Progenitor cell of endocrine pancreas (in vitro differentiated cells): ENCODE measurements around the gene REV1. TPM values are rescaled to one million over a fixed set of nuclear protein-coding genes. Genes with fewer than 3 reads are reported as not detected.

Experiments
- DNase-seq: peaks from one replicate; pipeline ENCODE4 v3.0.0; 2021; ENCODE audit warnings: low spot score; ENCODE audit not compliant: unreplicated experiment
- H3K27ac Mint-ChIP-seq: 2 replicates; pipeline ENCODE4 v1.8.0; 2021; ENCODE audit warnings: mild to moderate bottlenecking, moderate library complexity, mixed read lengths
- H3K27me3 Mint-ChIP-seq: 2 replicates; pipeline ENCODE4 v1.8.0; 2021; ENCODE audit warnings: mixed read lengths
- H3K36me3 Mint-ChIP-seq: 2 replicates; pipeline ENCODE4 v1.8.0; 2022; ENCODE audit warnings: mixed read lengths; ENCODE audit not compliant: insufficient read depth
- H3K4me1 Mint-ChIP-seq: 2 replicates; pipeline ENCODE4 v1.8.0; 2021; ENCODE audit warnings: low read depth, mixed read lengths
- H3K4me3 Mint-ChIP-seq: 2 replicates; pipeline ENCODE4 v1.8.0; 2021; ENCODE audit warnings: low read depth, mild to moderate bottlenecking, moderate library complexity, mixed read lengths
- H3K9me3 Mint-ChIP-seq: 2 replicates; pipeline ENCODE4 v1.8.0; 2021; ENCODE audit warnings: low read depth, mixed read lengths
- CTCF ChIP-seq: fragments of 200-600 bp; sonication (generic); IDR thresholded peaks from one replicate; pipeline ENCODE4 v1.5.0; 2021; ENCODE audit warnings: antibody characterized with exemption, mild to moderate bottlenecking; ENCODE audit not compliant: unreplicated experiment
- total RNA-seq: library from RNA; stranded (reverse); gene quantifications from 2 replicates; pipeline ENCODE4 v1.2.1, GENCODE V29; 2021

The REV1 gene
- total RNA-seq, 1 donor from 2014 or later: 53.7 TPM

DNA sequence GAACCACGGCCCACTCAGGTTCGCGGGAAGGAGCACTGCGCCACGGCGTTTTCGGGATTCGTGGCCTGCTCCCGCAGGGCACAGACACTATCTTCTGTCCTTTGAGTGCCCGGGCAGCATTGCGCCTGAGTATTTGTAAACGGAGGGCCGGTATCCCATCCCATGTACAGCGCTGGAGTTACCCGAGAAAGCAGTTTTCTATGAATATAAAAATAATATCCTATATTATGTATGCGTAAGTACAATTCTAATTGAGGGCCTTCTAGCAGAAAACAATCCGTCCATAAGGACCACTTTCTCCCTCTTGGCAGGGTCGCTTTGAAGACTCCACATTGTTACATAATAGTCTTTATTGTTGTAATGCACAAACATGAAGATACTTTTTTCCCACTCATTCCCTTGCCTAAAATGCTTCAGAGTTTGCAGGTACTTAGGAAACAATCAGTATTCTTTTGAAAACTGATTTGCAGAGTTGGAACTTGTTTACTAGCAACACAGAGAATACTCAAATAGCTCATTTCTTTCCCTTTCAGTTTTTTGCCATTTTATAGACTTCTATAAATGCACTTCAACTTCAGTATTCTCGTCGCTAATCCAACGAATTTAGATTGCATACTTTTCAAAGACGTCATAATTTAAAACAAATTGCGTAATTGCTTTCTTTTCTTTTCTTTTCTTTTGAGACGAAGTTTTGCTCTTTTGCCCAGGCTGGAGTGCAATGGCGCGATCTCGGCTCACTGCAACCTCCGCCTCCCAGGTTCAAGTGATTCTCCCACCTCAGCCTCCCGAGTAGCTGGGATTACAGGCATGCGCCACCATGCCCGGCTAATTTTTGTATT, 1.0 kb upstream of the REV1 start:
- no peak for DNase-seq
- Mint-ChIP-seq H3K27ac (peak overlapping the region; percentile 96), H3K27me3 (peaks cover 13% of the 10 kb centered on the region), H3K4me3 (peak overlapping the region; percentile 92), H3K9me3 (no peaks in the 10 kb centered on the region), H3K4me1 (peaks cover 11% of the 10 kb centered on the region), H3K36me3 (no peaks in the 10 kb centered on the region)
- TF ChIP-seq CTCF: no peak

GRCh38 chr2:99489063-99489760, 605 bp downstream of the REV1 start:
- peaks cover 10% of the 10 kb centered on the region for H3K4me1 Mint-ChIP-seq
- H3K36me3 Mint-ChIP-seq: no peaks in the 10 kb centered on the region
- DNase-seq: peak; percentile 25
- peak overlapping the region; percentile 96 for H3K4me3 Mint-ChIP-seq
- peaks cover 13% of the 10 kb centered on the region for H3K27me3 Mint-ChIP-seq
- peak overlapping the region; percentile 95 for H3K27ac Mint-ChIP-seq
- H3K9me3 Mint-ChIP-seq: no peaks in the 10 kb centered on the region
- no peak for TF ChIP-seq CTCF

DNA sequence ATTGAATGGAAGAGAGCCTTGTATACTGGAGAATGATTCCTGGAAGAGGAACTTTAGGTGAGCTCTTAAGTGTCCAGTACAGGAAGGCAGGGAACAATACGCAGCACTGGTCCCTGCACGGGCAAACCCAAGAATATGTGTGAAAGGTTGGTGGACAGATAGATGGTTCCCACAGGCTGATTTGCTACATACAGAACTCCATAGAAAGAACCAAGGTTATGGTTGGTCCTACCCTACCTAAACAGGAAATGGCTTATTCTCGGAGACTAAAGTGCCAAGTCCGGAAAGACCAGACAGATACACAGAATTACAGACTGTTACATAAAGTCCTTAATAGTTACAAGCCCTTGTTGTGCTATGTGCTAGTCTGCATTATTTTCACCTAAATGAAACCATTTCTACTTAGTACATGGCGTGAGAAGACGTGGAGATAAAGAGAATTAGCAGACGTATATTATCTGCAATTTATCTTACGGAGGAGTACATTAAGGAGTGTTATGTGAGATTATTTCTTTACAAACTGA, 1.2 kb downstream of the REV1 start:
- no peaks in the 10 kb centered on the region for H3K9me3 Mint-ChIP-seq
- H3K4me1 Mint-ChIP-seq: peaks cover 11% of the 10 kb centered on the region
- H3K36me3 Mint-ChIP-seq: no peaks in the 10 kb centered on the region
- no peak for DNase-seq
- H3K4me3 Mint-ChIP-seq: peak overlapping the region; percentile 96
- no peak for TF ChIP-seq CTCF
- H3K27ac Mint-ChIP-seq: peak overlapping the region; percentile 95
- peaks cover 7% of the 10 kb centered on the region for H3K27me3 Mint-ChIP-seq

- Mint-ChIP-seq H3K36me3 (no peaks in the 10 kb centered on the region), H3K27ac (no peak overlapping the region), H3K4me1 (peaks cover 11% of the 10 kb centered on the region), H3K9me3 (no peaks in the 10 kb centered on the region), H3K27me3 (peaks cover 5% of the 10 kb centered on the region), H3K4me3 (no peak overlapping the region)
- TF ChIP-seq CTCF: no peak
- DNase-seq: no peak
Observed at GRCh38 chr2:99487906-99488305, 1.9 kb downstream of the REV1 start.

GRCh38 chr2:99485824-99486223, 4.0 kb downstream of the REV1 start:
- no peak for TF ChIP-seq CTCF
- no peak overlapping the region for H3K27ac Mint-ChIP-seq
- peaks cover 2% of the 10 kb centered on the region for H3K36me3 Mint-ChIP-seq
- H3K4me1 Mint-ChIP-seq: peaks cover 11% of the 10 kb centered on the region
- no peak overlapping the region for H3K4me3 Mint-ChIP-seq
- no peaks in the 10 kb centered on the region for H3K27me3 Mint-ChIP-seq
- no peak for DNase-seq
- H3K9me3 Mint-ChIP-seq: no peaks in the 10 kb centered on the region
